Cardiac septum (tissue), 1 donor: ENCODE data around the gene PARD3. TPM values are rescaled to one million over a fixed set of nuclear protein-coding genes. Genes with fewer than 3 reads are reported as not detected.

Source experiments
- DNase-seq: peaks from one replicate; pipeline ENCODE4 v3.0.0-alpha.2; 2020; ENCODE audit warnings: low spot score
- intact Hi-C: fragments of 100-400 bp; cut with DNase I; formaldehyde crosslinking; loops from one replicate; pipeline ENCODE4 v1.14.0; 2022
- total RNA-seq: library from RNA; stranded (reverse); fragmentation: NEBNext Ultra II Directional; extraction: Animal tissue kit (Norgen Biotek cat#: 25700); gene quantifications from one replicate; pipeline ENCODE4 v1.2.1, GENCODE V29; 2021
- donor health status: DM: no; HTN: no; CAD: no.

Gene PARD3
- total RNA-seq, 1 donor from 2014 or later = 36.7 TPM

- DNase-seq = no peak
- intact Hi-C loops = no loop called here
Observed at GRCh38 chr10:34731885-34732701, 83.0 kb downstream of the PARD3 start.

- no peak for DNase-seq
- intact Hi-C loops = no loop called here
Observed at GRCh38 chr10:34731213-34731612, 83.9 kb downstream of the PARD3 start.

GRCh38 chr10:34730726-34731125, 84.4 kb downstream of the PARD3 start:
- intact Hi-C loops = no loop called here
- no peak for DNase-seq

GRCh38 chr10:34729619-34730018, 85.5 kb downstream of the PARD3 start:
- intact Hi-C loops = loop anchor here (5.0 to 10.0 kb wide), 2 partner anchors 83 to 225 kb away; no protein-coding TSS in a partner anchor
- DNase-seq = no peak

GRCh38 chr10:34728361-34728760, 86.7 kb downstream of the PARD3 start:
- intact Hi-C loops = loop anchor here (5.0 to 10.0 kb wide), 2 partner anchors 84 to 226 kb away; no protein-coding TSS in a partner anchor

GRCh38 chr10:34727595-34728033, 87.5 kb downstream of the PARD3 start:
- intact Hi-C loops = loop anchor here (5.0 to 10.0 kb wide), 2 partner anchors 85 to 227 kb away; no protein-coding TSS in a partner anchor
- DNase-seq = no peak

More at GRCh38 chr10:34728361-34728760, 86.7 kb downstream of the PARD3 start:
- no peak for DNase-seq

- DNase-seq = no peak
- intact Hi-C loops = loop anchor here (5.0 to 10.0 kb wide), 2 partner anchors 85 to 228 kb away; no protein-coding TSS in a partner anchor
Observed at GRCh38 chr10:34726862-34727261, 88.2 kb downstream of the PARD3 start.

- intact Hi-C loops = loop anchor here (10.0 kb wide), 1 partner anchor 231 kb away; no protein-coding TSS in a partner anchor
- no peak for DNase-seq
Observed at GRCh38 chr10:34723750-34724149, 91.3 kb downstream of the PARD3 start.

GRCh38 chr10:34722404-34722803, 92.7 kb downstream of the PARD3 start:
- intact Hi-C loops = loop anchor here (10.0 kb wide), 1 partner anchor 232 kb away; no protein-coding TSS in a partner anchor

GRCh38 chr10:34721208-34721840, 93.8 kb downstream of the PARD3 start:
- intact Hi-C loops = loop anchor here (10.0 kb wide), 1 partner anchor 233 kb away; no protein-coding TSS in a partner anchor
- no peak for DNase-seq

More at GRCh38 chr10:34722404-34722803, 92.7 kb downstream of the PARD3 start:
- DNase-seq = no peak

- intact Hi-C loops = loop anchor here (5.0 to 10.0 kb wide), 2 partner anchors 42 to 235 kb away; no protein-coding TSS in a partner anchor
- no peak for DNase-seq
Observed at GRCh38 chr10:34719746-34720145, 95.3 kb downstream of the PARD3 start.

GRCh38 chr10:34719328-34719727, 95.8 kb downstream of the PARD3 start:
- intact Hi-C loops = loop anchor here (5.0 kb wide), 1 partner anchor 42 kb away; no protein-coding TSS in a partner anchor

GRCh38 chr10:34717429-34717828, 97.7 kb downstream of the PARD3 start:
- intact Hi-C loops = loop anchor here (5.0 kb wide), 1 partner anchor 40 kb away; no protein-coding TSS in a partner anchor
- no peak for DNase-seq

More at GRCh38 chr10:34719328-34719727, 95.8 kb downstream of the PARD3 start:
- no peak for DNase-seq

GRCh38 chr10:34716958-34717357, 98.1 kb downstream of the PARD3 start:
- DNase-seq = no peak
- intact Hi-C loops = loop anchor here (5.0 kb wide), 1 partner anchor 40 kb away; no protein-coding TSS in a partner anchor

- DNase-seq = no peak
- intact Hi-C loops = loop anchor here (5.0 kb wide), 1 partner anchor 39 kb away; no protein-coding TSS in a partner anchor
Observed at GRCh38 chr10:34716234-34716633, 98.9 kb downstream of the PARD3 start.

- DNase-seq = no peak
- intact Hi-C loops = loop anchor here (5.0 kb wide), 1 partner anchor 38 kb away; no protein-coding TSS in a partner anchor
Observed at GRCh38 chr10:34715511-34716187, 99.4 kb downstream of the PARD3 start.

- intact Hi-C loops = no loop called here
- no peak for DNase-seq
Observed at GRCh38 chr10:34713875-34714274, 101.2 kb downstream of the PARD3 start.

GRCh38 chr10:34711500-34711899, 103.6 kb downstream of the PARD3 start:
- no peak for DNase-seq
- intact Hi-C loops = no loop called here

- intact Hi-C loops = no loop called here
- no peak for DNase-seq
Observed at GRCh38 chr10:34710391-34710751, 104.7 kb downstream of the PARD3 start.
